CD8-positive, alpha-beta memory T cell (primary cell): ENCODE results near the gene ATXN10. TPM values are rescaled to one million over a fixed set of nuclear protein-coding genes. Genes with fewer than 3 reads are reported as not detected.

Experiments used
- CTCF ChIA-PET: fragments of 350-600 bp; sonication (Branson Sonifier 250); formaldehyde crosslinking; loops from one replicate; lab custom pipeline; 2021; ENCODE audit warnings: antibody characterized with exemption; lab: Charles Lee
- POLR2A ChIA-PET: fragments of 350-600 bp; sonication (Branson Sonifier 250); formaldehyde crosslinking; loops from one replicate; lab custom pipeline; 2021; ENCODE audit warnings: antibody characterized with exemption; lab: Charles Lee
- DNase-seq, 5 donors: peaks; one replicate each; pipeline versions ENCODE4 v3.0.0 to v3.0.0-alpha.2; 2020 to 2022; ENCODE audit warnings: mixed read lengths in 1 of 5
- H3K27ac ChIP-seq: one replicate; pipeline ENCODE4 v1.7.0; 2013; ENCODE audit warnings: low read depth, mild to moderate bottlenecking, low read length, moderate library complexity
- H3K27me3 ChIP-seq: 2 replicates; pipeline ENCODE4 v1.7.0; 2013; ENCODE audit warnings: low read length, mild to moderate bottlenecking; ENCODE audit not compliant: insufficient read depth, poor library complexity, severe bottlenecking
- H3K36me3 ChIP-seq: 2 replicates; pipeline ENCODE4 v1.7.0; 2013; ENCODE audit warnings: mild to moderate bottlenecking, low read length, moderate library complexity; ENCODE audit not compliant: insufficient read depth
- H3K4me1 ChIP-seq: 2 replicates; pipeline ENCODE4 v1.7.0; 2013; ENCODE audit warnings: mild to moderate bottlenecking, low read length, moderate library complexity; ENCODE audit not compliant: insufficient read depth
- H3K4me3 ChIP-seq: 2 replicates; pipeline ENCODE4 v1.7.0; 2013; ENCODE audit warnings: mild to moderate bottlenecking, low read length
- H3K9me3 ChIP-seq: 2 replicates; pipeline ENCODE4 v1.7.0; 2013; ENCODE audit warnings: mild to moderate bottlenecking, low read length
- H3K27ac Mint-ChIP-seq, 8 donors: one replicate each; pipeline ENCODE4 v1.8.0; 2020 to 2021; ENCODE audit warnings: mixed read lengths in 8 of 8, mild to moderate bottlenecking in 6 of 8, inconsistent platforms in 3 of 8, moderate library complexity in 3 of 8
- H3K27me3 Mint-ChIP-seq, 2 donors: one replicate each; pipeline ENCODE4 v1.8.0; 2020 to 2021; ENCODE audit warnings: mixed read lengths in 2 of 2, mild to moderate bottlenecking in 1 of 2, moderate library complexity in 1 of 2
- H3K36me3 Mint-ChIP-seq, 3 donors: one replicate each; pipeline ENCODE4 v1.8.0; 2020 to 2021; ENCODE audit warnings: mixed read lengths in 3 of 3, inconsistent platforms in 1 of 3, mild to moderate bottlenecking in 1 of 3
- H3K4me1 Mint-ChIP-seq, 3 donors: one replicate each; pipeline ENCODE4 v1.8.0; 2020 to 2021; ENCODE audit warnings: mixed read lengths in 3 of 3, inconsistent platforms in 1 of 3, mild to moderate bottlenecking in 1 of 3
- H3K4me3 Mint-ChIP-seq, 7 donors: one replicate each; pipeline ENCODE4 v1.8.0; 2020 to 2021; ENCODE audit warnings: mixed read lengths in 7 of 7, mild to moderate bottlenecking in 6 of 7, moderate library complexity in 4 of 7, inconsistent platforms in 2 of 7
- H3K9me3 Mint-ChIP-seq, 5 donors: one replicate each; pipeline ENCODE4 v1.8.0; 2020 to 2022; ENCODE audit warnings: mixed read lengths in 5 of 5, mild to moderate bottlenecking in 3 of 5, moderate library complexity in 2 of 5, inconsistent platforms in 1 of 5
- polyA plus RNA-seq: library from polyadenylated mRNA; unstranded; fragments of 300-500 nt; fragmentation: Illumina TruSeq; gene quantifications from one replicate; pipeline ENCODE4 v1.2.3, GENCODE V29; 2021
- total RNA-seq, 2 experiments: library from RNA; stranded (reverse); gene quantifications; one replicate each; pipeline ENCODE4 v1.2.3, GENCODE V29; 2021

The ATXN10 gene
- total and polyA plus RNA-seq, 3 experiments from 2014 or later = 95.7 to 123 (median 122) TPM

DNA sequence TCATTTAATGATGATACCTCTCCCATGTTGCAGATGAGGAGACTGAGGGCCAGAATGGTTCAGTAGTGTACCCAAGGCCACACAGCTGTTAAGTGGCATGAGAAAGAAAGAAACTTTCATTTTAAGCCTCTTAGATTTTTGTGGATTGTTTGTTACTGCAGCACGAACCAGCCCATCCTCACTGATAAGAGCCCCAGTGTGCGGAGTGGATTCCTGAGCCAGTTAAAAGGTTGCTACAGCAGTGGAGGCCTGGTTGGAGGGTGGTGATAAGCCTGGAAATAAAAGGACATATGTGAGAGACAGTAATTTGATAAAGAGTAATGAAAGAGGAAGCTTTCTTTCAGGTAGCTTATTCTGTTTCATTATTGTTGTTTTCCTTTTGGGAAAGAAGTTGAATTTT, 89.0 kb downstream of the ATXN10 start:
- Histone ChIP-seq H3K36me3 (no peaks in the 10 kb centered on the region), H3K4me1 (no peaks in the 10 kb centered on the region), H3K27ac (no peak overlapping the region), H3K27me3 (no peaks in the 10 kb centered on the region), H3K9me3 (no peaks in the 10 kb centered on the region), H3K4me3 (no peak overlapping the region)
- ChIA-PET POLR2A (no interaction called here), CTCF (no interaction called here)
- Mint-ChIP-seq H3K36me3 (peaks cover 0 to 44% (median 5%) of the 10 kb centered on the region in 3 donors), H3K27ac (no peak overlapping the region), H3K27me3 (no peaks in the 10 kb centered on the region), H3K4me3 (no peak overlapping the region), H3K4me1 (peaks cover 1 to 4% (median 3%) of the 10 kb centered on the region in 3 donors), H3K9me3 (no peaks in the 10 kb centered on the region)
- no peak for DNase-seq

DNA sequence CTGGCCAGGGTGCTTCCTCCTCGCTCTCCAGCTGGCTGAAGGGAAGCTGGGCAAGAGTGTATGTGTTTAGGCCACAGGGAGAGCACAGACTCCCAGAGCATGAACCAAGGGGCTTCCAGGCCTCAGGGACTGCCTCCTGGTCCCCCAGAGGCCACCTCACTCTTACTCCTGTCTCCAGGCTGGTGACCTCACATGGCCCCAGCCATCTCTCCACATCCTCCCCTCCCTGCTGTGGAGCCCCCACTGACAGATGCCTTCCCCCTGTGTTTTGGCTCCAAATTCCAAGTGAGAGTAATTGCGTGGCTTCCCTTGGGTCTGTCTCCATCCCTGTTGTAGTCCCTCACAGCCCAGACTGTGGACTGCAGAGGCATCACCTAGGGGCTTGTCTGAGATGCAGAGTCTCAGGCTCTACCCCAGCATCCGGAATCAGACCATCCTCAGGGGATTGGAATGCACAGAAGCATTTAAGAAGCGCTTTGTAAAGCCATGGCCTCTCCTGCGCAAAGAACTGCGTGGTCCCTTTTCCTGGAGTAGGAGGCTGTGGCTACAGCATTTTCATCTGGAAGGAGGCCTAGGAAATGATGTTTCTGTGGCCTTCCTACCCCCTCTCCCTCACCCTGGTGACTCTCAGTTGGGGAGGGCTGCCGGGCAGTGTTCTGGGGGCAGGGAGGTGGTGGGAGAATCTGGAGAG, 91.1 kb downstream of the ATXN10 start:
- H3K36me3 Mint-ChIP-seq = peaks cover 0 to 36% (median 5%) of the 10 kb centered on the region in 3 donors
- peak overlapping the region in 1 of 8 donors; percentile 62 for H3K27ac Mint-ChIP-seq
- ChIA-PET CTCF (no interaction called here), POLR2A (no interaction called here)
- no peaks in the 10 kb centered on the region for H3K4me1 ChIP-seq
- H3K27ac ChIP-seq = no peak overlapping the region
- no peak overlapping the region for H3K4me3 ChIP-seq
- peaks cover 1 to 4% (median 4%) of the 10 kb centered on the region in 3 donors for H3K4me1 Mint-ChIP-seq
- no peaks in the 10 kb centered on the region for H3K9me3 Mint-ChIP-seq
- no peak for DNase-seq
- no peaks in the 10 kb centered on the region for H3K27me3 ChIP-seq
- no peaks in the 10 kb centered on the region for H3K27me3 Mint-ChIP-seq
- H3K36me3 ChIP-seq = no peaks in the 10 kb centered on the region
- no peak overlapping the region for H3K4me3 Mint-ChIP-seq
- H3K9me3 ChIP-seq = no peaks in the 10 kb centered on the region

DNA sequence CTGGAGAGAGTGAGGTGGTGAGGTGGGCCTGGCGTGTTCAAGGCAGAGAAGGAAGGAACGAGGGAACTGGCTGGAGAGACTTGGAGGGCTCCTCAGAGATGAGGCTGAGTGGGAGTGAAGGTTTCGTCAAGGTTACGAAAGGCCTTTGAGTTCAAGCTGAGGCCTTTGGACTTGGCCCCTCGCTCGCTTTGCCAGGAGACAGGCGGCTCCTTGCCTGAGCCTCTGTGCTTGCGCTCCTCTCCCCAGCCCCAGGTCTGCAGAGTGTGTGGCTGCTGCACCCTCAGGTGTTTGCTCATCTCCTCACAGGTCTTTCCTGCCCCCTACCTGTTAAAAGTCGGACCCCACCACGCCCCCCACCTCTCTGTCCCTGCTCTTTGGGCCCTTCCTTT, 91.6 kb downstream of the ATXN10 start:
- no peak overlapping the region for H3K27ac ChIP-seq
- ChIA-PET CTCF (no interaction called here), POLR2A (no interaction called here)
- peaks cover 1 to 6% (median 4%) of the 10 kb centered on the region in 3 donors for H3K4me1 Mint-ChIP-seq
- DNase-seq = no peak
- no peak overlapping the region for H3K4me3 ChIP-seq
- H3K4me1 ChIP-seq = no peaks in the 10 kb centered on the region
- H3K36me3 ChIP-seq = no peaks in the 10 kb centered on the region
- H3K9me3 ChIP-seq = no peaks in the 10 kb centered on the region
- no peak overlapping the region for H3K27ac Mint-ChIP-seq
- no peaks in the 10 kb centered on the region for H3K27me3 Mint-ChIP-seq
- no peak overlapping the region for H3K4me3 Mint-ChIP-seq
- H3K27me3 ChIP-seq = no peaks in the 10 kb centered on the region
- no peaks in the 10 kb centered on the region for H3K9me3 Mint-ChIP-seq
- H3K36me3 Mint-ChIP-seq = peaks cover 0 to 36% (median 5%) of the 10 kb centered on the region in 3 donors

DNA sequence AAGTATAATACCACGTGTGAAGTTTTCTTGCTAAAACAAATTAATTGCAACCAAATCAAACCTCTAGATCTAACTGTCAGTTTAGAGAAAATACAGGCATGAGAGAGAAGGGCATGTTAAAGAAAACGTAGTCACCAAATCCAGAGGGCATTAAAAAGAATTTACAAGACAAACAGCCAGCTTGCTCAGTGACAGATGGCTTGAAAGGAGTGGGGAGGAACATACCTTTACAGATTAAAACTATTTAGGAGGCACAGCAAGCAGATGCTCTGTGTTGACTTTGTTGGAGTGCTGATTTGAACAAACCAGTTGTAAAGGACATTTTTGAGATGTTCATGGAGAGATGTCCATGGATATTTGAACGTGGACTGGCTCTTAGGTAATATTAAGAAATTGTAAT, 96.9 kb downstream of the ATXN10 start:
- Mint-ChIP-seq H3K9me3 (peaks cover 0 to 3% (median 0%) of the 10 kb centered on the region in 5 donors), H3K27me3 (no peaks in the 10 kb centered on the region), H3K4me3 (no peak overlapping the region), H3K4me1 (peaks cover 5 to 22% (median 17%) of the 10 kb centered on the region in 3 donors), H3K27ac (no peak overlapping the region), H3K36me3 (peaks cover 13 to 42% (median 13%) of the 10 kb centered on the region in 3 donors)
- Histone ChIP-seq H3K4me1 (no peaks in the 10 kb centered on the region), H3K36me3 (no peaks in the 10 kb centered on the region), H3K4me3 (no peak overlapping the region), H3K27ac (no peak overlapping the region), H3K27me3 (no peaks in the 10 kb centered on the region), H3K9me3 (no peaks in the 10 kb centered on the region)
- ChIA-PET CTCF (no interaction called here), POLR2A (no interaction called here)
- DNase-seq = no peak

DNA sequence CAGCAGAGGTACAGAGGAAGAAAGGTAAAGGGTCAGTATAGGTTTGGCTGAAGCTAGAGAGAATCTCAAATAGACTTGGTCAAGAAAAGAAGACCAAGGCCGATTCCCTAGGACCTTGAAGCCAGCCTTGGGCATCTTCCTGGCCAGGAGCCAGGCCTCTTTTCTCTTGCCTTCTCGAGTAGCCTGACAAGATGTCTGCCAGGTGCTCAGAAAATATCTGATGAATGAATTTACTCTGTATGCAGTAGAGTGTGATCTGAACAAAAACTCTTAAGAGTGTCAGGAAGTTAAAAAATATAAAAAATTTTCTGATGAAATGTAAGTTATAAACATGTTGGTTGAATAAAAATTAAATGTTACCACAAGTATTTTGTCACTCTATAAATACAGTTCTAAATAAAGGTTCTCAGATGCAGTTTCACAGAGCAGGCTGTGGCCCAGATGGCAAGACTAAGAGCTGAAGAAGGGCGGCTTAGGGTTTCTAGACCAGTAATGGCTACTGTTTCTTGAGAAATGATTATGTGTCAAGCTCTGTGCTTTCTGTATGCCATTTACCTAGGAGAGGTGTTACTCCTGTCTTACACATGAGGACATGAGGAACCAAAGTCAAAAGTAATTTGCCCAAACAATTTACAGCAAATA, 98.1 kb downstream of the ATXN10 start:
- no peaks in the 10 kb centered on the region for H3K36me3 ChIP-seq
- Mint-ChIP-seq H3K9me3 (peaks cover 0 to 3% (median 0%) of the 10 kb centered on the region in 5 donors), H3K4me3 (no peak overlapping the region), H3K27me3 (no peaks in the 10 kb centered on the region), H3K27ac (peak overlapping the region in 1 of 8 donors; percentile 84), H3K36me3 (peaks cover 13 to 33% (median 16%) of the 10 kb centered on the region in 3 donors), H3K4me1 (peaks cover 5 to 22% (median 17%) of the 10 kb centered on the region in 3 donors)
- H3K27ac ChIP-seq = no peak overlapping the region
- CTCF ChIA-PET = no interaction called here
- no peak overlapping the region for H3K4me3 ChIP-seq
- no peaks in the 10 kb centered on the region for H3K9me3 ChIP-seq
- no peaks in the 10 kb centered on the region for H3K27me3 ChIP-seq
- H3K4me1 ChIP-seq = no peaks in the 10 kb centered on the region
- POLR2A ChIA-PET = no interaction called here
- DNase-seq = no peak

DNA sequence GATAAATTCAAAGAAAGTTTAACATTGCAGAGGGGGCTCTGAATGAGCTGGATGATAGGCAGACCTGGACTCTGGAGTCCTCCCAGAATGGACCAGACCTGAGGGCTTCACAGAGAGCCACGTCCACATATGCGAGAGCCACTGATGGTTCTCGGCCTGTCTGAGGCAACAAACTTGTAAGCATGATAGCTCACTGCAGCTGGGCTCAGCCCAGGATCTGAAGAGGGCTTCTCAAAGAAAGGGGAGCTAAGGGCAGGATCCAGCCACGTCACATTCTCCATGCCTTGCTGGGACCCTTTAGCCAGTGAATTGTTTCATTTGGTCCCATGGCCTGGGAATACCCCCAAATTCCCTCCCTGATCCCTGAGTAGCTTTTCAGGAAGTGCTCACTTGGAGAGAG, 98.9 kb downstream of the ATXN10 start:
- DNase-seq = no peak
- CTCF ChIA-PET = interaction anchor here (0.7 kb wide), 1 partner anchor 92 kb away, joined by 3 read pairs; no protein-coding TSS in a partner anchor
- H3K27ac Mint-ChIP-seq = no peak overlapping the region
- no peaks in the 10 kb centered on the region for H3K4me1 ChIP-seq
- H3K9me3 Mint-ChIP-seq = peaks cover 0 to 3% (median 0%) of the 10 kb centered on the region in 5 donors
- H3K27ac ChIP-seq = no peak overlapping the region
- peaks cover 13 to 31% (median 15%) of the 10 kb centered on the region in 3 donors for H3K36me3 Mint-ChIP-seq
- POLR2A ChIA-PET = no interaction called here
- no peaks in the 10 kb centered on the region for H3K36me3 ChIP-seq
- no peaks in the 10 kb centered on the region for H3K27me3 ChIP-seq
- no peaks in the 10 kb centered on the region for H3K27me3 Mint-ChIP-seq
- no peaks in the 10 kb centered on the region for H3K9me3 ChIP-seq
- no peak overlapping the region for H3K4me3 Mint-ChIP-seq
- no peak overlapping the region for H3K4me3 ChIP-seq
- peaks cover 5 to 24% (median 17%) of the 10 kb centered on the region in 3 donors for H3K4me1 Mint-ChIP-seq

DNA sequence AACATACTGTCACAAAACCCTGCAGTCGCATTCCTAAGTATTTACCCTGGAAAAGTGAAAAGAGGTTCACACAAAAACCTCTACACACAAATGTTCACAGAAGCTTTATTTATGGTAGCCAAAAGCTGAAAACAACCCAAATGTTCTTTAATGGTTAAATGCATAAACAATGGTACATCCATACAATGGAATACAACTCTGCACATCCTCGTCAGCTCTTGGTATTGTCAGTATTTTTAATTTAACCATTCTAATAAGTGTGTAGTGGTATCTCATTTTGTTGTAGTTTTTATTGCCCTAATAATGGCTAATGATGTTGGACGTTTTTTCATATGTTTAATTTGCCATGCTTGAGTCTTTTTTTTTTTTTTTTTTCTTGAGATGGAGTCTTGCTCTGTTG, 99.4 kb downstream of the ATXN10 start:
- Mint-ChIP-seq H3K27me3 (no peaks in the 10 kb centered on the region), H3K4me1 (peaks cover 5 to 30% (median 17%) of the 10 kb centered on the region in 3 donors), H3K27ac (no peak overlapping the region), H3K36me3 (peaks cover 13 to 33% (median 20%) of the 10 kb centered on the region in 3 donors), H3K4me3 (no peak overlapping the region), H3K9me3 (peaks cover 0 to 3% (median 0%) of the 10 kb centered on the region in 5 donors)
- Histone ChIP-seq H3K4me1 (no peaks in the 10 kb centered on the region), H3K9me3 (no peaks in the 10 kb centered on the region), H3K4me3 (no peak overlapping the region), H3K27ac (no peak overlapping the region), H3K36me3 (no peaks in the 10 kb centered on the region), H3K27me3 (no peaks in the 10 kb centered on the region)
- CTCF ChIA-PET = interaction anchor here (0.7 kb wide), 1 partner anchor 93 kb away, joined by 3 read pairs; no protein-coding TSS in a partner anchor
- DNase-seq = no peak
- POLR2A ChIA-PET = no interaction called here

DNA sequence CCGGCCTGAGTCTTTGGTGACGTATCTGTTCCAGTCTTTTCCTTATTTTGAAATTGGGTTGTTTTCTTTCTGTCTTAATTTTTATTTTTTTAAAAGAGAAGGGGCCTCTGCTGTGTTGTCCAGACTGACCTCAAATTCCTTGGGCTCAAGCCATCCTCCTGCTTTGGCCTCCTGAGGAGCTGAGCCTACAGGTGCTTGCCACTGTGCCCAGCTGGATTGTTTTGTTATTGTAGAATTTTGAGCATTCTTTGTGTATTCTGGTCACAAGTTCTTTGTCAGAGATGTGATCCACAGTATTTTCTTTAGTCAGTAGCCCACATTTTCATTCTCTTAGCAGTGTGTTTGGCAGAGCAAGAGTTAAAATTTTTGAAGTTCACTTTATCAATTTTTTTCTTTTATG, 100.1 kb downstream of the ATXN10 start:
- Mint-ChIP-seq H3K4me3 (no peak overlapping the region), H3K36me3 (peaks cover 13 to 35% (median 21%) of the 10 kb centered on the region in 3 donors), H3K27me3 (no peaks in the 10 kb centered on the region), H3K9me3 (peaks cover 0 to 3% (median 0%) of the 10 kb centered on the region in 5 donors), H3K4me1 (peaks cover 5 to 33% (median 17%) of the 10 kb centered on the region in 3 donors), H3K27ac (peak overlapping the region in 2 of 8 donors; percentile 15 to 59)
- POLR2A ChIA-PET = no interaction called here
- no peaks in the 10 kb centered on the region for H3K27me3 ChIP-seq
- no peaks in the 10 kb centered on the region for H3K9me3 ChIP-seq
- no peaks in the 10 kb centered on the region for H3K4me1 ChIP-seq
- CTCF ChIA-PET = no interaction called here
- H3K4me3 ChIP-seq = no peak overlapping the region
- H3K36me3 ChIP-seq = no peaks in the 10 kb centered on the region
- no peak for DNase-seq
- H3K27ac ChIP-seq = no peak overlapping the region
